HUES6 (cell line): ENCODE results near the gene PEX12.

Experiments used
- H3K27ac ChIP-seq: 2 replicates; pipeline ENCODE4 v1.7.0; 2013; ENCODE audit warnings: low read depth, mild to moderate bottlenecking, low read length, inconsistent platforms
- H3K27me3 ChIP-seq: 2 replicates; pipeline ENCODE4 v1.6.1; 2013; ENCODE audit warnings: low read length; ENCODE audit not compliant: control insufficient read depth, insufficient read depth
- H3K36me3 ChIP-seq: 2 replicates; pipeline ENCODE4 v1.6.1; 2013; ENCODE audit warnings: low read length; ENCODE audit not compliant: control insufficient read depth, insufficient read depth
- H3K4me1 ChIP-seq: 2 replicates; pipeline ENCODE4 v1.6.1; 2013; ENCODE audit warnings: low read length; ENCODE audit not compliant: control insufficient read depth, insufficient read depth
- H3K4me3 ChIP-seq: 2 replicates; pipeline ENCODE4 v1.5.1; 2013; ENCODE audit warnings: low read depth, low read length
- H3K9ac ChIP-seq: one replicate; pipeline ENCODE4 v1.6.1; 2013; ENCODE audit warnings: mild to moderate bottlenecking, low read length
- H3K9me3 ChIP-seq: 2 replicates; pipeline ENCODE4 v1.6.1; 2013; ENCODE audit warnings: low read depth, low read length; ENCODE audit not compliant: control insufficient read depth, insufficient read depth

PEX12 gene

DNA sequence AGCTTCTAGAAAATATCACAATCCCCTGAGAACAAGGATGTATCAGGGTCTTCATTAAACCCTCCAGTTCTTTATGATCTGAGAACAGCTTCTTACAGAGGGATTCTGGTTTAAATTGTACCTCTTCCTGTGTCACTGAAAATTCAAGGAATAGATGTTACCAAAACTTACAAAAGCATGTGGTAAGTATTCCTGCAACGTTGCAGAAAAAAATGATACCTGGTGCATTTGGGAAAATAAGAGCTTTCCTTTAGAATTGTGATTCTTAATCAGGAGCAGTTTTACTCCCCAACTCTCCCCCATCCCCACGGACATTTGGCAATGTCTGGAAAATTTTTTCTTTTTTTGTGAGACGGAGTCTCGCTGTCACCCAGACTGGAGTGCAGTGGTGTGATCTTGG, 25.1 kb downstream of the PEX12 start:
- Histone ChIP-seq H3K27me3 (peaks cover 4% of the 10 kb centered on the region; the same call in 1 of the 2 replicates), H3K4me1 (no peaks in the 10 kb centered on the region), H3K36me3 (no peaks in the 10 kb centered on the region), H3K27ac (no peak overlapping the region), H3K4me3 (no peak overlapping the region), H3K9me3 (no peaks in the 10 kb centered on the region), H3K9ac (no peak overlapping the region)

GRCh38 chr17:35548978-35549377, 29.4 kb downstream of the PEX12 start:
- Histone ChIP-seq H3K4me1 (no peaks in the 10 kb centered on the region), H3K4me3 (no peak overlapping the region), H3K36me3 (no peaks in the 10 kb centered on the region), H3K9me3 (no peaks in the 10 kb centered on the region), H3K27me3 (peaks cover 14% of the 10 kb centered on the region), H3K9ac (no peak overlapping the region), H3K27ac (no peak overlapping the region)

- H3K27ac ChIP-seq = no peak overlapping the region
- peaks cover 14% of the 10 kb centered on the region for H3K27me3 ChIP-seq
- H3K9me3 ChIP-seq = no peaks in the 10 kb centered on the region
- no peak overlapping the region for H3K4me3 ChIP-seq
- no peaks in the 10 kb centered on the region for H3K36me3 ChIP-seq
- H3K9ac ChIP-seq = no peak overlapping the region
- no peaks in the 10 kb centered on the region for H3K4me1 ChIP-seq
These were observed 30.1 kb downstream of the PEX12 start for GRCh38 chr17:35548208-35548810.

DNA sequence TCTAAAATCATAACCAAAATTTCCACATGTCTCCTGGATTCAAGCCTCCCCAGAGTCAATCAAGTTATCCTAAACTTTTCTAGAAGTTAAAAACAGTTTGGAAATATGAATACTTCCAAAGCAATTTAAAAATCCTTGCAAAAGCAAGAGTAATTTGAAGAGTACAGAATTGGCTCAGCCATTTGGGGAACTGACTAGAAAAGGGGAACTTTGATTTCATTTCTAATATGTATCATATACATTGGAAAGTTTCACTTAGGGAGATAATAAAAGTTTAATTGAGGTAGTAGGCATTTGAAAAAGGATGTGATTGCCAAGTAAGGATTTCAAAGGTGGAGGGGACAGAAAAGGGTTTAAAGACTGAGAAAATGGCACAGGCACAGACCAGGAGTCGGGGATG, 31.9 kb downstream of the PEX12 start:
- Histone ChIP-seq H3K4me3 (no peak overlapping the region), H3K4me1 (no peaks in the 10 kb centered on the region), H3K27me3 (peaks cover 14% of the 10 kb centered on the region), H3K9me3 (no peaks in the 10 kb centered on the region), H3K9ac (no peak overlapping the region), H3K36me3 (no peaks in the 10 kb centered on the region), H3K27ac (no peak overlapping the region)

GRCh38 chr17:35545150-35545549, 33.2 kb downstream of the PEX12 start:
- H3K9me3 ChIP-seq = no peaks in the 10 kb centered on the region
- no peak overlapping the region for H3K9ac ChIP-seq
- no peak overlapping the region for H3K4me3 ChIP-seq
- no peaks in the 10 kb centered on the region for H3K4me1 ChIP-seq
- peaks cover 14% of the 10 kb centered on the region for H3K27me3 ChIP-seq
- no peaks in the 10 kb centered on the region for H3K36me3 ChIP-seq
- no peak overlapping the region for H3K27ac ChIP-seq

DNA sequence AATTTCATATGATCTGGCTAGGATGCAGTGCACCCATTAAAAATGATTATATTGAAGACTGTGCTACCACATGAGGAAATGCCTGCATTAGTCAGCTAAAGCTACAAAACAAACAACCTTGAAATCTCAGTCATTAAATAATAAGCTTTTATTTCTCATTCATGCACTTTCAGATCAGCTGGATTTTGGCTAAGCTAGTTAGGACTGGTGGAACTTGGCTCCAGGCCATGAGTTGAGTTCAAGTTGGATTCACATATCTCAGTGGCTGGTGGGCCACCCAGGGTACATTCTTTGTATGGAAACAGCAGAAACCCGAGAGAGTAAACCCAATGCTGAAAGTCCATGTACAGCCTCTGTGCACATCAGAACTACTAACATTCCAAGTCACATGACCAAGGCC, 34.5 kb downstream of the PEX12 start:
- H3K9me3 ChIP-seq = no peaks in the 10 kb centered on the region
- H3K36me3 ChIP-seq = no peaks in the 10 kb centered on the region
- no peaks in the 10 kb centered on the region for H3K4me1 ChIP-seq
- H3K27ac ChIP-seq = no peak overlapping the region
- H3K9ac ChIP-seq = no peak overlapping the region
- no peak overlapping the region for H3K4me3 ChIP-seq
- peaks cover 14% of the 10 kb centered on the region for H3K27me3 ChIP-seq

GRCh38 chr17:35542990-35543389, 35.4 kb downstream of the PEX12 start:
- H3K36me3 ChIP-seq = no peaks in the 10 kb centered on the region
- H3K4me3 ChIP-seq = no peak overlapping the region
- no peaks in the 10 kb centered on the region for H3K4me1 ChIP-seq
- H3K9ac ChIP-seq = no peak overlapping the region
- no peaks in the 10 kb centered on the region for H3K9me3 ChIP-seq
- H3K27me3 ChIP-seq = peaks cover 7% of the 10 kb centered on the region; the same call in 1 of the 2 replicates
- no peak overlapping the region for H3K27ac ChIP-seq

- Histone ChIP-seq H3K27me3 (no peaks in the 10 kb centered on the region; the same call in 1 of the 2 replicates), H3K27ac (no peak overlapping the region), H3K9ac (no peak overlapping the region), H3K36me3 (no peaks in the 10 kb centered on the region), H3K4me3 (no peak overlapping the region), H3K4me1 (no peaks in the 10 kb centered on the region), H3K9me3 (no peaks in the 10 kb centered on the region)
These were observed 36.9 kb downstream of the PEX12 start for GRCh38 chr17:35541434-35541833.

DNA sequence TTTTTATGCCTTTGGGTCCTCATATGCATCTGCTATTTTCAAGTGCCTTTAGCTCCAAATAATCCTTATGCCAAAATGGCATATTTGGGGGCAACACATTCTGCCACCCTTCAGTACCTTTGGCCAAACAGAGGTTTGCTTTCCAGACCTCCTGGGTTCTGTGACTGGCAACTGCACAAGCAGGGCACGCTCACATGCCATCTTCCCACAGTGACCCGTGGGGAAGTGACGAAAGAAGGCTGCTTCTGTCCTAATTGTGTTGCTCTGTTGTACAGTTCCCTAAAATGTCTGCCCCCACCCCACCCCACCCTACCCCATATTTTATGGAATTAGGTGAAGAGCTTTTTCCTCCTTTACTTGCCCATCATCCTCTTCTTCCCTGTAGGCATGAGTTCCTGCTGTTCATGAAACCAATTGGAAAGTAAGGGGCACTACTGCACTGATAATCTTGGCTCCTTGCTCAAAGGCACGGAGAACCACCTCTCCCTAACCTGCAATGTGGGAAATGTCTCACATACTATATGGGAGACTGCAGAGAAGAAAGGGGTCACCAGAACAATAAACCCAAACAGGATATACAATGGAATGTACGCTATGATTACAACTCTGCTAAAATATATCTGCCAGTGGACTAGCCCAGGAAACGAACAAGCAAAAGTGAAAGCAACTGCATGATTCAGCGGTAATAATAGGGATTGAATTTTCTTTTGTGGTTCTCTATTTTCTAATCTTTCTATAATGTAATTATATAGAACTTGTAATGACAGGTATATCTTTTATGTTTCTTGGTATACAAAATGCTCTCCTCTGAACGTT, 37.6 kb downstream of the PEX12 start:
- no peaks in the 10 kb centered on the region for H3K36me3 ChIP-seq
- no peaks in the 10 kb centered on the region; the same call in 1 of the 2 replicates for H3K27me3 ChIP-seq
- no peaks in the 10 kb centered on the region for H3K4me1 ChIP-seq
- no peak overlapping the region for H3K9ac ChIP-seq
- H3K9me3 ChIP-seq = no peaks in the 10 kb centered on the region
- H3K4me3 ChIP-seq = no peak overlapping the region
- H3K27ac ChIP-seq = no peak overlapping the region

DNA sequence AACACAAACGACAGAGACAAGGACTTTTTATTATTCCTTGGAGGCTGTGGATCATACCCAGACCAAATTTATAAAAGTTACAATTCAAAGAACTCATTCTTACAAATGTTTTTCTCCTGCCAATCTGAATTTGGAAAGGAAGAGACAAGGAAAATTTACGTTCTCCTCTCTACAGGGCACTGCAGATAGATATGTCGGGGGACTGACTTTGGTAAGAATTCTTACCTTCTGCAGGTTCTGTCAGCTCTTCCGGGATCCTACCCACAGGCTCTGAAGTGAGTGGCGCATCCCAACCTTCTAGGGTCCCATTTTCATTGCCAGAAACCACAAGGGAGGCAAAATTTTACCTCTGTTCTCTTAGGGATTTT, 38.7 kb downstream of the PEX12 start:
- no peak overlapping the region for H3K9ac ChIP-seq
- H3K9me3 ChIP-seq = no peaks in the 10 kb centered on the region
- no peak overlapping the region for H3K27ac ChIP-seq
- H3K4me1 ChIP-seq = no peaks in the 10 kb centered on the region
- H3K4me3 ChIP-seq = no peak overlapping the region
- no peaks in the 10 kb centered on the region for H3K27me3 ChIP-seq
- no peaks in the 10 kb centered on the region for H3K36me3 ChIP-seq

DNA sequence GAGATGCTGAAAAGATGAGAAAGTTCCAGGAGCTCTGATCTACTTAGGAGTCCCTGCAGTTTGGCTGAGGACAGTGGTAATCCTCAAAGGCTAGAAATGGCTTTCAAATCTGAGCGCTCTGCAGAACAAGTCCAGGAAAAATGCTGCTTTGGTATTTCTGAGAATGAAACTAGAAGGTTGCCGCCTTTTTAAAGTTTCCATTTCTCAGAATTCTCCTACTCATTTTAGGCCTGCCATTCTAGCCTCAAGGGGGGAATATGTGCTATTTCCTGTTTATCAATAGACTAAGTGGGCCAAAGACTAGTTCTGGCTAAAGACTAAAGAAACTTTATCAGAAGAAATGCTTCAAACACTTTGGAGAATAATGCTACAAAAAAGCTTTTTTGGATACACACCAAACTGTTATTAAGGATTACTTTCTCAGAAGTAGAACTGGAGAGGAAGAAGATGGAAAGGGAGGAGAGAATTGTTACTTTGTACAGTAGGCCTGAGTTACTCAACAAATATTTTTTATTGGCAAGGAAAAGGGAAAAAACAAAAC, 40.7 kb downstream of the PEX12 start, which contains the start of gene SLFN12L:
Gene SLFN12L, minus strand, starts transcription at position 78 of the 541 bp plus-strand sequence. CDS start 15,314 bp downstream, outside the sequence.
- Histone ChIP-seq H3K4me3 (no peak within 1 kb of the TSS), H3K9ac (no peak within 1 kb of the TSS), H3K9me3 (no peaks in the 10 kb centered on the region), H3K36me3 (no peaks in the 10 kb centered on the region), H3K27ac (no peak within 1 kb of the TSS), H3K4me1 (no peaks in the 10 kb centered on the region), H3K27me3 (no peaks in the 10 kb centered on the region)
